ENCODE data around the gene KLRG1. TPM values are rescaled to one million over a fixed set of nuclear protein-coding genes. Genes with fewer than 3 reads are reported as not detected.
A peak's percentile ranks its signal among the peaks of the same experiment; 100 is the strongest.

KLRG1 gene
- total and polyA plus RNA-seq, 9 of the 15 experiments (the other 6 are each of a cell fraction or from before 2014, with no cell fraction given), result 1.4 to 7.2 (median 2.1) TPM

GRCh38 chr12:8949342-8950220 lies 39.8 kb upstream of the KLRG1 start, which contains the start of gene M6PR (continued):
- TF ChIP-seq PRDM10 (IDR thresholded peaks at IDR 0.05; ENCODE audit: partially characterized antibody) (no peak), MTA3 (IDR thresholded peaks at IDR 0.05; ENCODE audit: borderline replicate concordance) (0 out of 2 replicates have a peak, but pooled peaks have one; percentile 18), KDM5B (IDR thresholded peaks at IDR 0.05; ENCODE audit: insufficient replicate concordance, low read depth, low read length) (peak; percentile 44), DMBX1 (CRISPR knock-in tag; IDR thresholded peaks at IDR 0.05; ENCODE audit: borderline replicate concordance) (peak; percentile 30; the same call in 1 of the 2 replicates), CREB3L1 (IDR thresholded peaks at IDR 0.05; ENCODE audit: borderline replicate concordance, low read depth) (peak; percentile 79), SIN3A (IDR thresholded peaks at IDR 0.05; ENCODE audit: borderline replicate concordance in 2 of 2, control insufficient read depth in 1 of 2, low read depth in 2 of 2, low read length in 2 of 2) (peak; percentile 49 to 88; a peak in 2 of 4 replicates), SAP30 (IDR thresholded peaks at IDR 0.05; ENCODE audit: borderline replicate concordance, insufficient read depth, low read depth, low read length, poor library complexity, severe bottlenecking) (peak; percentile 94), THRB (CRISPR knock-in tag; conservative IDR thresholded peaks at IDR 0.05) (0 out of 2 replicates have a peak, but pooled peaks have one; percentile 1), AFF1 (IDR thresholded peaks at IDR 0.05; ENCODE audit: low read depth in 1 of 2, partially characterized antibody in 2 of 2) (peak; percentile 30 to 69)

All from K562 (cell line).